ENCODE data around the gene TK2.
"Not testable (repeated sequence)": the region's sequence is repeated elsewhere in the genome, so short reads cannot be mapped to it uniquely, and the experiment has no call there.

TK2 gene

DNA sequence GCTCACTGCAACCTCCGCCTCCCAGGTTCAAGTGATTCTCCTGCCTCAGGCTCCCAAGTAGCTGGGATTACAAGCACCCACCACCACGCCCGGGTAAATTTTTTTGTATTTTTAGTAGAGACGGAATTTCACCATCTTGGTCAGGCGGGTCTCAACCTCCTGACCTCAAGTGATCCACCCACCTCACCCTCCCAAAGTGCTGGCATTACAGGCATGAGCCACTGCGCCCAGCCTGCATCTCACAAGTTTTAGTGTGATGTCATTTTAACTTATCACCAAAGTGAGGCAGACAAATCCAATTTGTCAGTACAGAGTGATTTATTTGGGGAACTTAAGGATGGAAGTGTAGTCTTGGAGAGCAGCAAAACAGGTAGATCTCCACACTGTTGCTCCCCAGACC, 83.3 kb downstream of the TK2 start:
- DNase-seq, result peak in 3 of 42 donors; percentile 11 to 22 (median 15)
- intact Hi-C loops (cut with DNase I), result not testable (repeated sequence)

DNA sequence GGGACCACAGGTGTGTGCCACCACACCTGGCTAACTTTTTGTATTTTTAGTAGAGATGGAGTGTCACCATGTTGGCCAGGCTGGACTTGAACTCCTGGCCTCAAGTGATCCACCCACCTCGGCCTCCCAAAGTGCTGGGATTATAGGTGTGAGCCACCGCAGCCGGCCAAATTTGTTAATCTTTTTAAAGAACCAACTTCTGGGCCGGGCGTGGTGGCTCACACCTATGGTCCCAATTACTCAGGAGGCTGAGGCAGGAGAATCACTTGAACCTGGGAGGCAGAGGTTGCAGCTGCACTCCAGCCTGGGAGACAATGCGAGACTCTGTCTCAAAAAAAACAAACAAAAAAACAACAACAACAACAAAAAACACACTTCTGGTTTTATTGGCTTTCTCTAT, 84.0 kb downstream of the TK2 start:
- DNase-seq, result peak in 2 of 42 donors; percentile 11 to 15
- intact Hi-C loops (cut with DNase I), result not testable (repeated sequence)

DNA sequence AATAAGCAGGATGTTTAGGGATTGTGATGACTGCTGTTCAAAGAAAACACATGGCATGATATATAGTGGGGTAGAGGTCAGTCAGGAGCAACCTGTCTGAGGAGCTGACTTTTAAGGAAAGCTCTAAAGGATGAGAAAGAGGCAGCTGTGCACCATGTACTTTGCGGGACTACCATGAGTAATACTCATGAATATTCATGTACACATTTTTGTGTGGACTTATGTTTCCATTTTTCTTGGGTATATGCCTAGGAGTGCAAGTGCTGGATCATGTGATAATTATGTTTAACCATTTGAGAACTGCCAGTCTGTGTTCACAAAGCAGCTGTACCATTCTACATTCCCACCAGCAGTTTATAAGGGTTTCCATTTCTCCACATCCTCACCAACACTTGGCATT, 87.0 kb downstream of the TK2 start:
- no peak for DNase-seq
- intact Hi-C loops (cut with DNase I), result no loop called here

- intact Hi-C loops (cut with DNase I), result no loop called here
- DNase-seq, result peak in 1 of 42 donors; percentile 1
Measured at GRCh38 chr16:66460703-66461102, 89.2 kb downstream of the TK2 start.

DNA sequence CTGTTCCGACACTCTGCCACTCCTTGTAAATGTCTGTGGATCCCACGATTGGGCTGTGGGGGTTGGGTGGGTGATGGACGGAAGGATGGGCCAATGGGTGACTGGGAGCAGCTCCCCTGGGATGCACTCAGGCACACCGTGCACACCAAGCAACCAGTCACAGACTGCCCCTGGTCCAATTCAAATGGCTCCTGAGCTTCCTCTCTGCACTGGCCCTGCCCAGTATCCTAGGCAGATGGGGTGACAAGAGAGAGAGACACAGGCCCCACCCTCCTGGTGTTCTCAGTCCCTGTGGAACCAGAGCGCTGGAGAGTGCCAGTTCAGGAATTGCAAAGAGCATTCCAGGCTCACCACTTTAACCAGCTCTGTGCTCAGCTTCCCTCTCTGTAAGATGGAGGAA, 90.0 kb downstream of the TK2 start:
- intact Hi-C loops (cut with DNase I), result no loop called here
- peak in 1 of 42 donors; percentile 16 for DNase-seq

- intact Hi-C loops (cut with DNase I), result no loop called here
- DNase-seq, result peak in 1 of 42 donors; percentile 13
Measured at GRCh38 chr16:66458853-66459252, 91.1 kb downstream of the TK2 start.

GRCh38 chr16:66458292-66458691, 91.6 kb downstream of the TK2 start:
- intact Hi-C loops (cut with DNase I), result no loop called here
- no peak for DNase-seq

All from head of caudate nucleus (tissue), 42 donors.